Left hindlimb (tissue), 1 donor: ENCODE data around the gene TMEM126B.
"Not testable (repeated sequence)": the region's sequence is repeated elsewhere in the genome, so short reads cannot be mapped to it uniquely, and the experiment has no call there.

Experiments used
- DNase-seq: peaks from one replicate; pipeline ENCODE4 v3.0.0-alpha.2; 2018

TMEM126B gene

DNA sequence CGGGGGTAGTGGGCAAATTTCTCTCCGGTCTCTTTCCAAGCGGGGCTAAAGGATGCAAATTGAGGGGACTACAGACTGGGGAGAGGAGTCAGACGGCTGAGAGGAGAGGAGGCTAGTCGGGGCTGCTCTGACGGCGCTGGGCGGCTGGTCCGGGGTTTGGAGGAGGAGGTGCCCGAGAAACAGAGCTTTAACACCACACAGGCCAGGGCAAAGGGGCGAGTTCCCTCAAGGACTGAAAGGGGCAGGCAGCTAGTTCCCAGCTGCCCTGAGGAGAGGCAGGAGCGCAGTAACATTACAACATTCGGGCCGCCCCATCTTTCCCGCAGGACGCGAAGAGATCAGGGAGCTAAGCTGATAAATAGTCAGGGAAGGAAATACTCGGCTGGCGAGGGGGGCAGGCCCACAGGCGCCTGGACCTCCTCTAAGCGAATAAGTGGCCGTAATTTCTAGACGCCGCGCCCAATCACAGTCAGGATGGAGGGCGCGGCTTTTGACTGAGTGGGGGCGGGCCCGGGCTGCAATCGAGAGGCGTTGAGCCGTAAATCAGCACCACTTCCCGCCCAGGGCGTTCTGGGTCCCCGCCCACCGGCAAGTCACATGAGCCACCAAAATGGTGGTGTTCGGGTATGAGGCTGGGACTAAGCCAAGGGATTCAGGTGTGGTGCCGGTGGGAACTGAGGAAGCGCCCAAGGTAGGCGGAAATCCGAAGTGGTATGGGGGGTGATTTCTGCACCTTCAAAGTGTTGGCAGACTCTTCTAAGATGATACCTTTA lies at the start of gene TMEM126B:
TSS of gene TMEM126B (plus strand) at position 596 of the 773 bp plus-strand sequence. CDS start at position 611, 15 bp downstream.
- DNase-seq = peak; percentile 98

DNA sequence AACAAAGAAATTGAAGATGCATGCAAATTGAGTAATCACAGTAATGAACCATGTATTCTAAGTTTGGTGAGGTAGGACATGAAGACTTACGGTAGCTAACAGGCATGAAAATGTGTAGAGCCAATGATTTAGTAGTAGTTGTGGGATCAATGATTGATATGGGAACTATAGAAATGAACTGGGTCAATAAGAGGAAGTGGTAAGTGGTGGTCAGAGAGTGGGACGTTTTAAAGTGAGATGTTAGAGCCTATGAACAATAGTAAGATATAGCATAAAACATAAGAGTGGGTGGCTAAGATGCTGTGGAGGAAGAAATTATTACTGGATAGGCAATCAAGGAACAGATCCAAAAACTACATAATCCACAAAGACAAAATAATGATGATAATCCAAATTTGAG lies 46.3 kb upstream of the TMEM126B start:
- no peak for DNase-seq

DNA sequence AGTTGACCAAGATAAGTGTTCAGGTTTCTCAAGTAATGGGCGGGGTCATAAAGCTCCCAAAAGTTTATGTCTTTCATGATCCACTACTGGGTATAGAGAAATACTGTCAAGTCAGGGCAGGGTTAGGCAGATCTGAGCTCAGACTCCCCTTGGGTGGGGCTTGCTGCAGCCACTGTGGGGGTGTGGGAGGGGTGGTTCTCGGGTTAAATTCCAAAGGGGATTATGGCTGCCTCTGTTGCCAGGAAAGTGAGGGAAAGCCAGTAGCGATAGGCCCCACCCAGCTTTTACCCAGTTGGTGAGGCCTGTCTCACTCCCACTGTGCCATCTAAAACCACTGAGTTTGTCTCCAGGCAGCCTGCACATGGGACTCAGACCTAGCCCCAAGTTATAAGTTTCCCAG lies 39.0 kb upstream of the TMEM126B start:
- no peak for DNase-seq

DNA sequence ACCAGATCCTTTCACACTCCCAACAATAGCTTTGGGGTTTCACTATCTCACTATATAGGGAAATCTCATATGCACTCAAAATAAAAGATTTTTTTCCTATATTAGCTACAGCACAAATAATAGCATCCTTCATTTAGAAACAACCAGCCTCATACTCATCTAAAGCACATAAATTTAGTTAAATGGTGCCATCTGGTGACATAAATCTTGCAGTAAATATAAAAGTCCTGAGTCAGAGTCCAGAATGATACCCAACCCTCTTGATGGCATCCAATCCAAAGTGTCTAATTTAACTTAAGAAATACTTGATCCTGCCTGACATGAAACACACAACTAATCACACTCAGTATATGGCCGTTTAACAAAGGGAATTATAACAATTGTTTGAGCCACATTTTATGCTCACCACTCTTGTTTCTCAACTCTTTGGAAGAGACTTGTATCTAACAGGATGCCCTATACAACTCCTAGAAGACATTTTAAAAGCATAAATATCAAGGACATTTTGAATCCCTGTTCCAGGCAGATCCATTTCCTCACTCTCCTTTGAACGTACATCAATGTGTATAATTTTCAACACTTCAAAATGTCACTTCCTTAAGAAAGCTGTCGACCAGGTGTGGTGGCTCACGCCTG lies 37.4 kb upstream of the TMEM126B start:
- DNase-seq = no peak

DNA sequence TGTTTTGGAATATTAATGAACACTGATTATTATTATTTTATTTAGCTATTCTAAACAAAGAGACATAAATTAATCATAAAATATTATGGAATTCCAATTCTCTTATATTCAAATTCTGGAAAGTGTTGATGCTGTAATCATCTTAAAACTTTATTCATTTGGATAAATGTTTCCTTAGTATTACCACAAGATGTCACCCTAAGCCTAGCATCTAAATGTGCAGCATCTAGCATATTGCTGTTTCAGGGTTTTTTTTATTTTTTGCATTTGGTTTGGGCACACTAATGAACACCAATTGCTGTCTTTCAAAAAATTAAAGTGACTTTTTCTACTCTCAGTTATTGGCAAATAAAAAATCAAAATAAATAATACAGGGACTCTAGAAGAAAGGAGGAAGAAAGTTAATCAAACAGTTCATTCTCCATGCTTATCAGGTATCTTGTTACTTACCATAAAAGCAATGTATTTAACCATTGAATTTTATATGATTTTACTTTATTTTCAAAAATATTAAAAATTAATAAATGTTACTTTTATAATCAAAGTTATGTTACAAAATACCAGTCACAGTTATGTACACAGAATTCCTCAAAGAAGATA lies 33.0 kb upstream of the TMEM126B start:
- DNase-seq = no peak

DNA sequence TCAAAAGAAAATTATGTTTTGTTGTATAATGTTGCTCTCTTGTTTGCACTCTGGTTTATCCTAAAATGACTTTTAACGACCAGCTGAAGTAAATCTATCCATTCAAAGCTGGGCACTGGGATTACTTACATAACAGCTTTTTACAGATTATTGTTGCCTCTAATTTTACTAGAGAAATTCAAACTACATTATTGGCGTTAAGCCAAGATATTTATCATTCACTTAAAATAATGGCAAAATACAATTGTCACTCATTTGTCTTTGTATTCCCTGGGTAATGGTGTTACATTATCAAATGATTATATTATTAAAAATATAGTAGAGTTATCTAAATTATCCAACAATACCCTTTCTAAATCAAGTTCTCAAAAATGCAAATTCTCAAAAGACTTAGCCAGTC lies 31.5 kb upstream of the TMEM126B start:
- no peak for DNase-seq

DNA sequence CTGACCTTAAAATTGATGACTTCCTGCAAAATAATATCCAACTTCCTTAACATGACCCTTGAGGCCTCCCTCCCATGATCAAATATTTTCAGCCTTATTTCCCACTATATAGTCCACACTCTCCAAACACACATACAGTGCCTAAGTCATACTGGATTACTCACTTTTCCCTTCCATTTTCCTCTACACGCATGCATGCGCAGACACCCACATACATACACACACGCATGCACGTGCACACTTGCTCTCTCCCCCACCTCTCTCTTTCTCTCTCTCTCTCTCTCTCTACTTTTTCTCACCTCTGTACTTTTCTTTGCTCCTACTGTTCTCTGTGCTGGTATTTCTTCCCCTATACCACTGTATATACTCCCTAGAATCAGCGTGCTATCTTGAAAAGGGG lies 29.3 kb upstream of the TMEM126B start:
- no peak for DNase-seq

DNA sequence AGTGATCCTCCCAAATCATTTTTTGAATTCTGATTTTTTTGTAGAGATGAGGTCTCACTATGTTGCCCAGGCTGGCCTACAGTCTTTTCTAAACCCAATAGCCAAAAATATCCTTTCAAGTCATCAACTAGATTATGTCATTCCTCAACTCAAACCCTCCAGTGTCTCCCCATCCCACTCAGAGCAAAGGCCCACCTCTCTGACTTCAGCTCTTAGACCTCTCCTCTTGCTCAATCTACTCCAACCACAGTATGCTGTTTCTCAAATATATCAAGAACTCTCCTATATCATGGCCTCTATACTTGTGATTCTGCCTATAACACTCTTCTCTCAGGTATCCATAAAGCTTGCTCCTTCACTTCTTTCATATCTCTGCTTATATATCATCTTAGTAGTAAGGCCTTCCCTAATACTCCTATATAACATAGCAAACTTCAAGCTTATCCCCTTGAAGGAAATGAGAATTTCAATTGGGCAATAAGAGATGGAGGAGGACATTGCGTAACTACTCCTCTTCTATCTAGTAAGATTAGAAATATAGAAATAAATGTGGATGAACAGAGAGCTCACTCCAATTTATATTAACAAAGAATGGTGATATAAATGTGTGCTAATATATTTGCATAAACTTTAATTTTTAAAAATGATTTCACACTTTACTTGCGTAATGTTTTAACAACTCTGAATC lies 25.7 kb upstream of the TMEM126B start:
- DNase-seq = no peak

DNA sequence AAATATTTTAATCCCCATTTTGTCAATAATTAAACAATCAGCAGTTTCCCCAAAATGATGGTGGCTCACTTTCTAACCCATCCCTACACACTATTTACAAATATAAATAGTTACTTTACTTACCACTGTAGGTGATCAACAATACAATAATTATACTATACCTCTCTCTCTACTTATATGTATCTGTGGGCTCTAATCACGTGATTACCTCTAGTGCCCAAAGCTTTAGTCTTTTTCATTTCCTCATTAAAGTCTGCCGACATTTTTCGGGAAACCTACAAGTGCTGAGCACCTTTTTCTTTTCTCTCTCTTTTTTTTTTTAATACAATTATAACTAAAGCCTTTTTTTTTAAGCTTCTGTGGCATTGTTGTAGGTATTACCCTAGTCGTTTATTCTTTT lies 25.2 kb upstream of the TMEM126B start:
- DNase-seq = no peak

DNA sequence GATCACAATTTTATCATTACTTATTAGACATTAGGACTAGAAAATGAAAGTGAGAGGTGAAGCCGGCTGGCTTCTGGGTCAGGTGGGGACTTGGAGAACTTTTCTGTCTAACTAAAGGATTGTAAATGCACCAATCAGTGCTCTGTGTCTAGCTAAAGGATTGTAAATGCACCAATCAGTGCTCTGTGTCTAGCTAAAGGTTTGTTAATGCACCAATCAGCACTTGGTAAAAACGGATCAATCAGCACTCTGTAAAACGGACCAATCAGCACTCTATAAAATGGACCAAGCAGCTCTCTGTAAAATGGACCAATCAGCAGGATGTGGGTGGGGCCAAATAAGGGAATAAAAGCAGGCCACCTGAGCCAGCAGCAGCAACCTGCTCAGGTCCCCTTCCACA lies 22.2 kb upstream of the TMEM126B start:
- not testable (repeated sequence) for DNase-seq

DNA sequence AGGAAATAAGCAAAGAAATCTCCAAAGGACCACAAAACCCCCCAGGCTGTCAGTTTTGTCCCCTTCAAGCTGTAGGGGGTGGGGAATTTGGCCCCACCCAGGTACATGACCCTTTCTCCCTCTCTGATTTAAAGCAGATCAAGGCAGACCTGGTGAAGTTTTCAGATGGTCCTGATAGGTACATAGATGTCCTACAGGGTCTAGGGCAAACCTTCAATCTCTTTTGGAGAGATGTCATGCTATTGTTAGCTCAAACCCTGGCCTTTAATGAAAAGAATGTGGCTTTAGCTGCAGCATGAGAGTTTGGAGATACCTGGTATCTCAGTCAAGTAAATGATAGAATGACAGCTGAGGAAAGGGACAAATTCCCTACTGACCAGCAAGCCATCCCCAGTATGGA lies 19.8 kb upstream of the TMEM126B start:
- not testable (repeated sequence) for DNase-seq

DNA sequence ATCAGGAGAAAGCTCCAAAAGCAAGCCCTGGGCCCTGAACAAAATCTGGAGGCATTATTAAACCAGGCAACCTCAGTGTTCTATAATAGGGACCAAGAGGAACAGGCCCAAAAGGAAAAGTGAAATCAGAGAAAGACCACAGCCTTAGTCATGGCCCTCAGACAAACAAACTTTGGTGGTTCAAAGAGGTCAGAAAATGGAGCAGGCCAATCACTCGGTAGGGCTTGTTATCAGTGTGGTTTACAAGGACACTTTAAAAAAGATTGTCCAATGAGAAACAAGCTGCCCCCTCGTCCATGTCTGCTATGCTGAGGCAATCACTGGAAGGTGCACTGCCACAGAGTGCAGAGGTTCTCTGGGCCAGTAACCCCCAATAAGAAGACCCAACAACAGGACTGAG lies 19.1 kb upstream of the TMEM126B start:
- not testable (repeated sequence) for DNase-seq

DNA sequence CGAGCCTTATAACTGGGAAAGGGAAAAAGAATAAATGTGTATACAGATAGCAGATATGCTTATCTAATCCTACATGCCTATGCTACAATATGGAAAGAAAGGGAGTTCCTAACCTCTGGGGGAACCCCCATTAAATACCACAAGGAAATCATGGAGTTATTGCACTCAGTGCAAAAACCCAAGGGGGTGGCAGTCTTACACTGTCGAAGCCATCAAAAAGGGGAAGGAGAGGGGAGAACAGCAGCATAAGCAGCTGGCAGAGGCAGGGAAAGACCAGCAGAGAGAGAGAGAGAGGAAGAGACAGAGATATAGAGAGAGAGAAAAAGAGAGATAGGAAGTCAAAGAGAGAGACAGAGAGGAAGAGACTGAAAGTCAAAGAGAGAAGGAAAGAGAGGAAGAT lies 16.8 kb upstream of the TMEM126B start:
- not testable (repeated sequence) for DNase-seq

DNA sequence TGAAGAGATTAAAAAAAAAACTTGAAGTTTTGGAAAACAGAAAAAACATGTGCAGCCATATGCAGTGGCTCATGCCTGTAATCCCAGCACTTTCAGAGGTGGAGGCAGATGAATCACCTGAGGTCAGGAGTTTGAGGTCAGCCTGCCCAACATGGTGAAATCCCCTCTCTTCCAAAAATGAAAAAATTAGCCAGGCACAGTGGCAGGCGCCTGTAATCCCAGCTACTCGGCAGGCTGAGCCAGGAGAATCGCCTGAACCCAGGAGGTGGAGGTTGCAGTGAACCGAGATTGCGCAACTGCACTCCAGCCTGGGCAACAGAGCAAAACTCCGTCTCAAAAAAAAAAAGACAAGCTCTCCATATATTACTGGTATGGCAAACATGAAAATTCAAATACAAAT lies 8.9 kb upstream of the TMEM126B start:
- no peak for DNase-seq

DNA sequence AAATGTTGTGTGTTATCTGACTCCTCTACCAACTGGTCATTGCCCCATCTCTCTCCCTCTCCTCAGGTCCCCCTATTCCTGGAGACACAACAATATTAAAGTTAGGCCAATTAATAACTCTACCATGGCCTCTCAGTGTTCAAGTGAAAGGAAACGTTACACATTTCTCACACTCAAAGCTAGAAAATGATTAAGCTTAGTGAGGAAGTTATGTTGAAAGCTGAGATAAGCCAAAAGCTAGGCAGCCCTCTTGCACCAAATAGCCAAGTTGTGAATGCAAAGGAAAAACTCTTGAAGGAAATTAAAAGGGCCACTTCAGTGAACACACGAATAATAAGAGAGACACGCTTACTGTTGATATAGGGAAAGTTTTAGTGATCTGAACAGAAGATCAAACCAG lies 8.1 kb upstream of the TMEM126B start:
- no peak for DNase-seq

DNA sequence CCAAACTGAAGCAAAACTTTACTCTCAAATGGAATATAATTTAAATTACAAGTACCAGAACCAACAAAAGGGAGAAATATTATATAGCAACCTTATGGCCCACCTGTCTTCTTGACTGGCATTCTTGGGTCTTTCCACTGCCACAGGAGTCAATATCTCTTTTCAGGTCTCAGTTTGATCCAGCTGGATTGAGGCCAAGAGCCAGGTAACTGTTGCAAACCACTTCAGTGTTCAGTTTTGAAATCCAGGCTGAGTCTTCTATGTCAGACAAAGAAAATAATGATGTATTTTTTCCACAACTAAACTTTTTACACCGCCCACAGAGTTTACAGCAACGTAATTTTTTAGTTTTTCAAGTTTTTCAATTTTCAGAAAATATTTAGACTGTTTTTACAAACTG lies 1.9 kb upstream of the TMEM126B start:
- no peak for DNase-seq

DNA sequence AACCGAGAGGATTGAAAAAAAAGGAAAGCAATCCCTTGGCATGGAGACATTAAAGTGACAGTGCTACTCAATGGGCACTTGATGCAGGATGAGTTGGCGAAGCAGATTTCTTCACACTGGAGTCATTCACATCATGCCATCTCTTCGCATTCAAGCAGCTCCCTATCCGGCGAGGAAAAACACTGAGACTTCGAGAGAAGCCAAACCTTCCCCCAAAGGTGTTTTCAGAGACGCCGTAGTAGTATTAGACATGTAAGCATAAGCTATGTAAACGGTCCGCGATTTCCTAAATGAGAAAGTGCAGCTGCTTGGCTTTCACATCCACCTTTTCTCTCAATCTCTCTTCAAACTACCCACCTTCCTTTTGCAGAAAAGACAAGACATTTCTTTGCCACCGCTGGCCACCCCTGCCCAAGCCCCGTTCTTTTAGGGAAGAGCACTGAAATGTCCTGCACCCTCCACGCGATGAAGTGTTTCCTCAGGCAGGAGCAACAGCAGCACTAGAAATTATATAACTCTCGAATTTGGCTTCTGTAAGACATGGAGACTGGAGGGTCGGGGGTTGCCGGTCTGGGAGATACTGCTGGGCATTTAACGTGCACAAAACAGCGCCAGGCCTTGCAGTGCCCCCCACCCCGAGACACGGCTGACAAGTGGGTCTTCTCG lies 928 bp upstream of the TMEM126B start, which contains the start of gene DLG2:
TSS of gene DLG2 (minus strand) at position 13 of the 666 bp plus-strand sequence.
- DNase-seq = peak; percentile 32

DNA sequence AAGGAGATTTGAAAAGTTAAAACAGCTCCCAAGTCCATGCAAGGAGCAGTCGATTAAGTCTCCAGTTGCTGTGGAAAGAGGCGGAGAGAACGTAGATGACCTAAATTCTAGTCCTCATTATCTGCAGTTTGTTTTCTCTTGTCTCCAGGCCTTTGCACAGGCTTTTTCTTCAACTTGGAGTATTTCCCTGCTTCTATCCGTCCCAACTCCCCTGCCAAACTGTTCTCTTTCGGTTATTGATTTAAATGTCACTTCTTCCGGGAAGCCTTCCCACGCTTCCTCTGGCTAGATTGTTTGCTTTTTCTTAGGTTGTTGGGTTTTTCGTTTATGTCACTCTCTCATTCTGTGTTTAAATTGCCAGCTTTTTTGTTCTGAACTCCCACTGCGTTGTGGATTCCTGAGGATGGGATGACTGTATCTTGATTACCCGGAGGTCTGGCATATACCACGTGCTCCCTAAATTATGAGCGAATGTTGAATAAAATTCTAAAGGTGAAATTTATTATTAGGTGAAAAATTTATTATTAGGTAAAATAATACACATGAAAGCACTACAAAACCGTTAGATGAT lies 463 bp downstream of the TMEM126B start:
- DNase-seq = no peak

DNA sequence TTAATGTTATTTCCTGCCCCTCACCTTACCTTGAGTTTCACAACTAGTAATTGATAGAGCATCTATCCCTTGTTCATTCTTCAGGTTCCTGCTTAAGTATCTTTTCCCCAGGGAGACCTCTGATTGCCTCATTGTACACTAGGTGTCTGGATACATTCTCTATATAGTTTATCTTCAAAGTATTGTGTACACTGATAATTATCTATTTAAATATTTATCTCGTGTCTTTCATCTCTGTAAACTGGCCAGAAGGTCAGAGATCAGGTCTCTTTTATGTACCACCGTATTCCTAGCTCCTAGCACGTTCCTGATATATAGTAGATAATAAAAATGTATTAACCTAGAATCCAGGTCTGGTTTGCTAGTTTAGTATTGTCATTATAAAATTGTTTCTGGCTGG lies 6.4 kb downstream of the TMEM126B start:
- no peak for DNase-seq

DNA sequence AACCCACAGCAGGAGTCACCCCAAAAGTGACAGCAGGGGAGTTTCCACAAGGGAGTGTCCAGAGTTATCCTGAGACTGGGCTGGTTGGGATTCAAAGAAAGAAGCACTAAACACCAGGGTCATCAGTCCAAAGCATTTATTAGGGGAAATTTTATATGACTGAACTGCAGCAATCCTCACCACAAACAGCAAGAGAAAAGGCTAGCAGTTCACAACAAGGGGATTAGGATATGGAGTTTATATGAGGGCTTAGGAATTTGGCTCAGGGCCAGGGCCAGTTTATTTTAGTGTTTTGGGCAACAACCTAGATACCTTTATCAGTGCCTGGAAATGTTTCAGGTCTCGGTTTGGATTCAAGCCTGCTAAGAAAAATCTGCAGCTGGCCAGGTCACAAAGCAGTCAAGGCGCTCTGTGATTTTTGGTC lies 14.8 kb downstream of the TMEM126B start:
- DNase-seq = peak; percentile 35

DNA sequence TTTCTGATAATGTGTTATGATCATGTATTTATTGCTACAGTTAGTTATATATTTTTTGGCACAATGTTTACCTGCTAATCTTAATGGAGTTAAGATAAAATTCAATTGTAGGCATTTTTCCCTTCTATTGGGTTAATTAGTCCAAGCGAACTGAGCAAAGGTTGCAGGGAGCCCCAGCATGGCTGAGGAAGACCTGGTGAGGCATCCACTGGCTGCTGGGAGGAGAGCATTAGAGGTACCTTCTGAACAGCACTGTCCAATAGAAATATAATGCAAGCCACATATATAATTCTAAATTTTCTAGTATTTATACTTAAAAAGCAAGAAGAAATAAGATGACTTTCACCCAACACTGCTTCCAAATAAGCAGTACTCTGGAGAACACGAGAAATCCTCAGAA lies 18.7 kb downstream of the TMEM126B start:
- no peak for DNase-seq

DNA sequence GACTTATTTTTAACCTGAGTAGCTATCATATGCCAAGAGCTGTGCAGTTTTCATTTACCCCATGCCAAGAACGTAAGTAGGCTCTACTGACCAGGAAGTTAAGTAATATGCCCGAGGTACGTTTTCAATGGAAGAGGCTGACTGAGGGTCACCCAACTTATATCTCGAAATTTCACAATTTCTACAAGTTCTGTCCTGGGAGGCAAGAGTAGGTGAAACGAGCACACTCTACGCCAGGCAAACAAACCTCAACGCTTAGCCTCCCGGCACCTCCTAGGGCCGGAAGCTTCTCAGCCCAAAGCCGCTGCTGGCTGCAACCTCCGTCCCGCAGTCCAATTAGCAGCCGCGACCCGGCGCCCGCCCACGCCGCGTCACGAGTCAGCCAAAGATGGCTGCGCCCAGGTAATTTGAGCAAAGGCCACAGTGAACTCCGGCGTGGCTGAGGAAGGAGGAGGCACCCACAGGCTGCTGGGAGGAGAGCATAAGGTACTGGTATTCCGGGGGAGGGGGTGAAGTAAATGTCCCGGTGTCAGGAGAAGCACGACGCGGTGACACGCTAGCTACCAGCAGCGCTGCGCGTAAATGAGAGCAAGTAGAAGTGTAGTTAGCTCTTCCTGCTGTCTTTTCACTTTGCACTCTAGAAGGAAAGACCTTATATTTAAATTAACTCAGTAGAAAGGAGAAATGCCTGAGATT lies 19.4 kb downstream of the TMEM126B start, which contains the start of gene TMEM126A:
TSS of gene TMEM126A (plus strand) at position 364 of the 696 bp plus-strand sequence. CDS start 2,289 bp downstream, outside the sequence.
- peak; percentile 92 for DNase-seq
